SK-N-SH treated with all-trans-retinoic acid at 6 μM for 48 hours (cell line): Measurements from ENCODE around the gene SAFB2.

ENCODE experiments used
- ATAC-seq: fragments of 200-7000 bp; cut with Tn5 transposase; 3 replicates; pipeline ENCODE4 v1.9.1; 2020; ENCODE audit warnings: mild to moderate bottlenecking, moderate library complexity
- BACH2 ChIP-seq: fragments of 250-450 bp; sonication (Bioruptor Pico); IDR thresholded peaks from 2 replicates; pipeline ENCODE4 v1.9.0; 2021; ENCODE audit warnings: mild to moderate bottlenecking, borderline replicate concordance
- CREB5 ChIP-seq: fragments of 250-450 bp; sonication (Bioruptor Pico); IDR thresholded peaks from 2 replicates; pipeline ENCODE4 v1.5.1; 2020; ENCODE audit warnings: low read depth, mild to moderate bottlenecking, moderate library complexity
- CSRNP3 ChIP-seq: fragments of 250-450 bp; sonication (Bioruptor Pico); IDR thresholded peaks from 2 replicates; pipeline ENCODE4 v1.5.1; 2021; ENCODE audit warnings: mild to moderate bottlenecking, moderate library complexity
- GLIS3 ChIP-seq: fragments of 250-450 bp; sonication (Bioruptor Pico); IDR thresholded peaks from 2 replicates; pipeline ENCODE4 v1.5.0; 2020; ENCODE audit warnings: mild to moderate bottlenecking, moderate library complexity
- ISL1 ChIP-seq: fragments of 250-450 bp; sonication (Bioruptor Pico); IDR thresholded peaks from 2 replicates; pipeline ENCODE4 v2.1.2; 2022; ENCODE audit warnings: mild to moderate bottlenecking, moderate library complexity
- PATZ1 ChIP-seq: fragments of 250-450 bp; sonication (Bioruptor Pico); IDR thresholded peaks from 2 replicates; pipeline ENCODE4 v1.8.0; 2020; ENCODE audit warnings: mild to moderate bottlenecking, moderate library complexity, borderline replicate concordance
- RARB ChIP-seq: fragments of 250-450 bp; sonication (Bioruptor Pico); IDR thresholded peaks from 2 replicates; pipeline ENCODE4 v1.8.0; 2021; ENCODE audit warnings: mild to moderate bottlenecking, moderate library complexity
- TSHZ2 ChIP-seq: fragments of 250-450 bp; sonication (Bioruptor Pico); IDR thresholded peaks from 2 replicates; pipeline ENCODE4 v1.5.0; 2020; ENCODE audit warnings: mild to moderate bottlenecking, moderate library complexity
- ZC3H10 ChIP-seq: fragments of 250-450 bp; sonication (Bioruptor Pico); IDR thresholded peaks from 2 replicates; pipeline ENCODE4 v1.5.1; 2021; ENCODE audit warnings: mild to moderate bottlenecking, moderate library complexity
- ZFP3 ChIP-seq: fragments of 250-450 bp; sonication (Bioruptor Pico); IDR thresholded peaks from 2 replicates; pipeline ENCODE4 v1.5.0; 2020; ENCODE audit warnings: mild to moderate bottlenecking, moderate library complexity
- ZNF565 ChIP-seq: fragments of 450-650 bp; formaldehyde crosslinking; conservative IDR thresholded peaks from 2 replicates; pipeline ENCODE4 v1.5.0; 2020; ENCODE audit warnings: low read depth, mild to moderate bottlenecking, moderate library complexity
- ZNF8 ChIP-seq: fragments of 450-650 bp; formaldehyde crosslinking; IDR thresholded peaks from 2 replicates; pipeline ENCODE4 v1.5.0; 2020; ENCODE audit warnings: mild to moderate bottlenecking, moderate library complexity

The SAFB2 gene

DNA sequence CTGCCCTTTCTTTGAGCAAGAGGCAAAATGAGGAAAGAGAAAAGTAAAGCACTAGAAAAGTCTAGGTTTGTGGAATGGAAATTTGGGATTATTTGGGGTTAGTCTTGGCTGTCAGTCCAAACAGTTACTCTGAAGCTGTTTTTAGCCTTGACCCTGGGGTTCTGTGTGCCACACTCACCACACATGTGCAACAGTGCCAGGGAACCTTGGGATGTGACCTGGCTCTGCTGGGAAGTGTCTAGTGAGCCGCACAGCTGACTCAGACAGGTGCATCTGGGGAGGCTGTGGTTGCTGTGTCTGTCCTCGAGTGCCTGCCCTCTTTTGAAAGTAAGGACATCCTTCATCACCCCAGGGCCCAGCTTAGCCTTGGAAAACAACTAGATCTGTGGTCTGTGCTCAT, 41.9 kb upstream of the SAFB2 start:
- ATAC-seq: no peak
- TF ChIP-seq CSRNP3 (CRISPR knock-in tag) (no peak), ISL1 (no peak), CREB5 (CRISPR knock-in tag) (no peak), BACH2 (no peak), ZNF8 (CRISPR knock-in tag) (no peak), ZFP3 (CRISPR knock-in tag) (no peak)

- ATAC-seq: no peak
- TF ChIP-seq TSHZ2 (CRISPR knock-in tag): no peak
- no peak for TF ChIP-seq ZNF8 (CRISPR knock-in tag)
- TF ChIP-seq GLIS3 (CRISPR knock-in tag): no peak
- no peak for TF ChIP-seq ZC3H10
- no peak for TF ChIP-seq RARB
- no peak for TF ChIP-seq PATZ1 (CRISPR knock-in tag)
These were observed 41.3 kb upstream of the SAFB2 start for GRCh38 chr19:5663904-5664303.

DNA sequence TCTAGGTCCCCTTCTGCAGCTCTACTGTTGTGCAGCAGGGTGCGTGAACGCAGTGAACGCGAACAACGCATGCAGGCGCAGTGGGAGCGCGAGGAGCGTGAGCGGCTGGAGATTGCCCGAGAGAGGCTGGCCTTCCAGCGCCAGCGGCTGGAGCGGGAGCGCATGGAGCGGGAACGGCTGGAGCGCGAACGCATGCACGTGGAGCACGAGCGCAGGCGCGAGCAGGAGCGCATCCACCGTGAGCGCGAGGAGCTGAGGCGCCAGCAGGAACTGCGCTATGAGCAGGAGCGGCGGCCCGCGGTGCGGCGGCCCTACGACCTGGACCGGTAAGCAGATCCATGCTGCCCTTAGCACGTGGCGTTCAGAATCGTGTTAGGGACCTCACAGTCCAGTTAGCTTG, 38.9 kb upstream of the SAFB2 start:
- TF ChIP-seq TSHZ2 (CRISPR knock-in tag) (no peak), BACH2 (no peak), ZFP3 (CRISPR knock-in tag) (no peak), ZNF8 (CRISPR knock-in tag) (no peak), RARB (no peak), CSRNP3 (CRISPR knock-in tag) (no peak), PATZ1 (CRISPR knock-in tag) (no peak), CREB5 (CRISPR knock-in tag) (no peak), ZNF565 (CRISPR knock-in tag) (no peak), GLIS3 (CRISPR knock-in tag) (no peak)
- ATAC-seq: no peak
